LoVo (cell line): Measurements from ENCODE around the gene SLC26A8.
A peak's percentile ranks its signal among the peaks of the same experiment; 100 is the strongest.
"Not testable (repeated sequence)": the region's sequence is repeated elsewhere in the genome, so short reads cannot be mapped to it uniquely, and the experiment has no call there.

Source experiments
- DNase-seq: peaks from one replicate; pipeline ENCODE4 v3.0.0-alpha.2; 2016; ENCODE audit warnings: low spot score

The SLC26A8 gene

GRCh38 chr6:35941170-35941569 is 83.3 kb downstream of the SLC26A8 start:
- not testable (repeated sequence) for DNase-seq

GRCh38 chr6:35940014-35940413 is 84.4 kb downstream of the SLC26A8 start:
- not testable (repeated sequence) for DNase-seq

- DNase-seq: not testable (repeated sequence)
Observed at GRCh38 chr6:35939259-35939658, 85.2 kb downstream of the SLC26A8 start.

GRCh38 chr6:35936681-35937359 is 87.6 kb downstream of the SLC26A8 start:
- DNase-seq: no peak

- DNase-seq: no peak
Observed at GRCh38 chr6:35935469-35935868, 89.0 kb downstream of the SLC26A8 start.

- no peak for DNase-seq
Observed at GRCh38 chr6:35933844-35934243, 90.6 kb downstream of the SLC26A8 start.

GRCh38 chr6:35931873-35932272 is 92.6 kb downstream of the SLC26A8 start:
- not testable (repeated sequence) for DNase-seq

- no peak for DNase-seq
Observed at GRCh38 chr6:35931120-35931561, 93.3 kb downstream of the SLC26A8 start.

- DNase-seq: no peak
Observed at GRCh38 chr6:35929601-35930000, 94.8 kb downstream of the SLC26A8 start.

- no peak for DNase-seq
Observed at GRCh38 chr6:35926509-35927215, 97.8 kb downstream of the SLC26A8 start.

GRCh38 chr6:35925961-35926360 is 98.5 kb downstream of the SLC26A8 start:
- DNase-seq: no peak

- DNase-seq: no peak
Observed at GRCh38 chr6:35924146-35924545, 100.3 kb downstream of the SLC26A8 start.

- DNase-seq: no peak
Observed at GRCh38 chr6:35922139-35922554, 102.3 kb downstream of the SLC26A8 start.

- DNase-seq: peak; percentile 89
Observed at GRCh38 chr6:35920793-35921732, 103.4 kb downstream of the SLC26A8 start, which contains the start of gene SRPK1. SRPK1 (minus strand) TSS chr6:35921098; CDS start chr6:35921056, 42 bp downstream.

GRCh38 chr6:35919827-35920751 is 104.4 kb downstream of the SLC26A8 start:
- DNase-seq: peak; percentile 12

GRCh38 chr6:35919085-35919826 is 105.2 kb downstream of the SLC26A8 start:
- DNase-seq: no peak

GRCh38 chr6:35916893-35917292 is 107.5 kb downstream of the SLC26A8 start:
- not testable (repeated sequence) for DNase-seq

- no peak for DNase-seq
Observed at GRCh38 chr6:35916056-35916455, 108.4 kb downstream of the SLC26A8 start.

GRCh38 chr6:35914536-35914935 is 109.9 kb downstream of the SLC26A8 start:
- no peak for DNase-seq

GRCh38 chr6:35911871-35912653 is 112.4 kb downstream of the SLC26A8 start:
- no peak for DNase-seq
